ENCODE measurements around the gene CIT.
"Not testable (repeated sequence)": the region's sequence is repeated elsewhere in the genome, so short reads cannot be mapped to it uniquely, and the experiment has no call there.

The CIT gene

DNA sequence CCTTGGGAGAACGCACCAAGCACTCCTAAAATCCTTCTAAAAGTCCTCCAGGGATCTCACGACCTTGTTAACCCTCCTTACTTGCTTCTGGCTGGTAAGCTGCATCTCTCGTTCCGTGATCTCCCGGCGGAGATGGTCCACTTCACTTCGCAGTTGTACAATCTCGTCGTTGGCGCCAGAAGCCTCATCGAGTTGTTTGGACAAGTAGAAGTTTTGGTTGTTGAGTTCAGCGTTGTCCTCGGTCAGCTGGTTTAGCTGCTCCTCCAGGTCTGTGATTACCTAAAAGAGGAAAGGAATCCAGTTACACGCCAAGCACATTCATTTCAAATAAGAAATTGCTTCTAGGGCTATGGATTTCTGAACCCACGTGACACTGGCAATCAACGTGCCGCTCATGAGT is 142.0 kb downstream of the CIT start:
- no peak for DNase-seq

DNA sequence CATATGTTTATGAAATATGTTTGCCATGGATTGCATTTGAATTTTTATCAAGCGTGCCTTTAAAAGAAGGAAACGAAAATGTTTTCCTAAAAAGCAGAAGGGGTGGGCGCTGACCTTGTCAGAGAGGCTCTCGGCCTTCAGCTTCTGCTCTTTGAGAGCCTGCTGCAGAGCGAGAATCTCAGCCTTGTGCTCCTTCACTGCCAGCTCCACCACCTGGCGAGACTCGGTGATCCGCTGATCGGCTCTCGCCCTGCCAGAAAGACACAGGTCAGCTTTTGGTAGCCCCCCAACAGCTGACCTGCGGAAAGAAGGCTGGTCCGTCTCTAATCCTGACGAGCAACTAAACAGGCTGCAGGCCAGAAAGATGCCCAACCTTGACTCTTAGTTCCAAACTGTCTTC is 146.7 kb downstream of the CIT start:
- DNase-seq: no peak

DNA sequence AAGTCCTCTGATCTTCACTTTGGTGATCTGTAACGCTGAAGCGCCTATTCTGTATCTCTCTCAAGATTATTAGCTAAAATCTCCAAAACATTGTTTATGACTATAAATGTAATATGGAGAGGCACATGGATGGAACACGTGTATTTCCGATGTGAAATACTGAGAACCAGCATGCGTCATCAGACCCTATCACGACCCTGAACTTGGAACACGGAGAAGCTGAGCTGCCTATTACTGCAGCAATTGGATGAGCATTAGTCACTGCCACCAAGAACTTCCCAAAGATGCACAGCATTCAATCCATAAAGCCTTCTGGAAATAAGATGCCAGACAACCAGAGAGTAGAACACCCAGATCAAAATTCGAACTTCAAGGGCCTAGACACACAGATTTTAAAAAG is 147.2 kb downstream of the CIT start:
- no peak for DNase-seq

DNA sequence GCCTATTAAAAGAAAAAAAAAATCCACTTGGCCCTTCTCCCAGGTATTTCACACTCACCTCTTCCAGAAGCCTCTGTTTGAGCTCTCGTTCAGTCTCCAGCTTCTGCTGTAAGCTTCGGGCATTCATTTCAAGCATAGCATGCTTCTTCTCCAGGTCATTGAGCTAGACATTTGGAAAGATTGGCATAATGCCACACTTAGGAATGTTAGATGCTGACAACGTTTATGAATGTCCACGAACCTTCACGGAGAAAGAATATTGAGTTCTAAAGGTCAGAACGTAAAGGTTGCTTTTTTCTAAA is 148.7 kb downstream of the CIT start:
- no peak for DNase-seq

DNA sequence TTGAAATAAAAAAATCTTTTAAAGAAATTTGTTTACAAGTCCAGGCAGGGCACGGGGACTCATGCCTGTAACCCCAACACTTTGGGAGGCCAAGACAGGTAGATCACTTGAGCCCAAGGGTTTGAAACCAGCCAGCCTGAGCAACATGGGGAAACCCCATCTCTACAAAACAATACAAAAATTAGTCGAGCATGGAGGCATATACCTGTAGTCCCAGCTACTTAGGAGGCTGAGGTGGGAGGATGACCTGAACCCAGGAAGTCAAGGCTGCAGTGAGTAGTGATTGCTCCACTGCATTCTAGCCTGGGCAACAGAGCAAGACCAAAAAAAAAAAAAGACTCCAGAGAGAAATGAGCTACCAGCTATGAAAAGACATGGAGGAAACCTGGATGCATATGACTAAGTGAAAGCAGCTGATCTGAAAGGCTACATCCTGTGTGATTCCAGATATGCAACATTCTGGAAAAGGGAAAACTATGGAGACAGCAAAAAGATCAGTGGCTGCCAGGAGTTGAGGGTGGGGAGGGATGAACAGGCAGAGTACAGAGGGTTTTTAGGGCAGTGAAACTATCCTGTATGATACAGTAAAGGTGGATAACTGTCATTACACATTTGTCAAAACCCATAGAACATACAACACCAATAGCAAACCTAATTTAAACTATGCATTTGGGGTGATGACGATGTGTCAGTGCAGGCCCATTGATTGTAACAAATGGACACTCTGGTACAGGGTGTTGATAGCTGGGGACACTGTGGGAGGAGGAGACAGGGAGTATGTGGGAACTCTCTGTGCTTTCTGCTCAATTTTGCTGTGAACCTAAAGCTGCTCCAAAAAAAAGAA is 149.3 kb downstream of the CIT start:
- no peak for DNase-seq

DNA sequence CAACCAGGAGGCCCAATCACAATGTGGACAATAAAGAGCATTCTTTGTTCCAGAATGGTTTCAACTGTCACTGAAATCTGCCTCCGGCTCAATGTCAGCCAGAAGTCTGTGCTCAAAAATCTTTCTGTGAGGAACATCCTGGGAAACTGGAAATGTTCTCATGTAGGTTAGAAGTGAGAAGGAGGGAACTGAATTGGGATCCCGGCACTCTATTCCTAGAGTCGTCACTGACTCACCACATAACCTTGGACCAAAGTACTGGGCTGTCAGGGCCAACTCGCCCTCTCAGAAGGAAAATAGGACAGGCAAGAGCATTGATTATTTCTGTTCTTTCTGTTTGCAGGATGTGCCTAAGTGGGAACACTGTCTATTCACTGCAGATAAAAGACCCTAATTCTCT is 151.6 kb downstream of the CIT start:
- no peak for DNase-seq

DNA sequence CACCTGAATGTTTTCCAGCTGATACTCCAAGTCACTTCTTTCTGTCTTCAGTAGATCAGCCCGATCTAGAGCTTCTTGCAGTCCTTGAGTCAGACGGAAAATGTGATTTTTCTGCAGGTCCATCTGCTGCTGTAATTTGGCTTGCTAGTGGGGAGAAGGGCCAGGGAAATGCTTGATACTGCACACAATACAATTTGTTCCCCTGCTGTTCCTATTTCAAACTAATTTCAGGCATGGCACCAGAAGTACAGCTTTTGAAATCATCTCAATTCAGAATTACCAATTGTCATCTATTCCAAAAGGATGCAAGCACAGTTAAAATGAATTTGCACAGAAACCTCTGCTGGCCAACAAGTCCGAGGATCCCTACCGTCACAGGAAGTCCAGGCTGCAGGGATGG is 155.8 kb downstream of the CIT start:
- no peak for DNase-seq

DNA sequence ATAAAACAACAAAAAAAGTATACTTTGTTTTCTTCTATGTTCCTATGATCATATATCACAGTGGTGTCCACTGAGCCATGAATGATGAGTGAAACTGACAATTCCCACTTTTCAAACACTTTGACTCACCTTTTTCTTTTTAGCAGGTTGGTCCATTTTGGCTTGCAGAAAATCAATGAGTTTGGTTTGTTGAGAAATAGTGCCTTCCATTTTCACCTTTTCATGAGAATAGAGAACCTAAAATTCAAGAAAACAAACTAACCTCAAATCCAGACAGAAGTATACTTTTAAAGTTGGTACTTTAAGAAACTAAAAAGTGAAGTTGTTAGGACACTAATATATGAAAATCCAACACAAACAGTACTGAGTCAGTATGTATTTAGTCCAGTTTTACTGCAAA is 156.8 kb downstream of the CIT start:
- no peak for DNase-seq

DNA sequence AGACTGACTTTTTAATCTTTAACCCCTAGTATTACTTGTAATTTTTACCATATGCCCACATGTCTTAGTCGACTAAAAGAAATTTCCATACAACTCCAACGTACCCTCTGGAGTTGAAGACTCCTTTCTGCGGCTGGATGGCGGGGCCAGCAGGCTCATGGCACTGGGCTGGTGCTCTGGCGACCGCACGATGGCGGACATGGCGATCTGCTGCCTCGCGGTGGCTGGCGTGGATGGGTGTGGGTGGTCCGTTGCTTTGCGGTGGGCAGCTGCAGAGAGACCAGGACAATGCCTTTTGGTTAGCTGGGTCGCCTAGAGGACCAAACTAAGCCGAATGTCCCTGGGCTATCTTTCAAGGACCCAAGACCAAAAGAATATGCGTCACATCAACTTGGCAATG is 159.0 kb downstream of the CIT start:
- no peak for DNase-seq

DNA sequence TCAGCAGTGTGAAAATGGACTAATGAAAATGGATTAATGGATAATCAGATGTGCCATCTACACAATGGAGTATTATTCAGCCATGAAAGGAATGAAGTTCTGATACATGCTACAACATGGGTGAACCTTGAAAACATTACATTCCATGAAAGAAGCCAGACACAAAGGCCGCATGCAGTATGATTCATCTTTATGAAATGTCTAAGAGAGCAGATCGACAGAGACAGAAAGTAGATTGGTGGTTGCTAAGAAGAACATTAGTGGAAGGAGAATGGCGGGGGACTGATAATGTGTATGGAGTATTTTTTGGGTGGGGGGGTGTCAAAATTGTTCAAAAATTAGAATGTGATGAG is 161.9 kb downstream of the CIT start:
- DNase-seq: no peak

DNA sequence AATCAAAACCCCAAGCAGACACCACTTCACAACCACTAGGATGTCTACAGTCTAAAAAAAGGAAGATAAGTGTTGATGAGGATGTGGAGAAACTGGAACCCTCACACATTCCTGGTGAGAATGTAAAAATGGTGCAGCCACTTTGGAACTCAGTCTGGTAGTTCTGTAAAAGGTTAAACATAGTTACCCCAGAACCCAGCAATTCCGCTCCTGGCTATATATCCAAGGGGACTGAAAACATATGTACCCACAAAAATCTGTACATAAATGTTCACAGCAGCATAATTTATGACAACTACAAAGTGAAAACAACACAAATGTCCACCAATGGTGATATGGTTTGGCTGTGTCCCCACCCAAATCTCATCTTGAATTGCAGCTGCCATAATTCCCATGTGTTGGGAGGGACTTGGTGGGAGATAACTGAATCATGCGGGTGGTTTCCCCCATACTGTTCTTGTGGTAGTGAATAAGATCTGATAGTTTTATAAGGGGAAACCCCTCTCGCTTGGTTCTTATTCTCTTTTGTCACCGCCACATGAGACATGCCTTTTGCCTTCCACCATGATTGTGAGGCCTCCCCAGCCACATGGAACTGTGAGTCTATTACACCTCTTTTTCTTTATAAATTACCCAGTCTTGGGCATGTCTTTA is 162.4 kb downstream of the CIT start:
- no peak for DNase-seq

DNA sequence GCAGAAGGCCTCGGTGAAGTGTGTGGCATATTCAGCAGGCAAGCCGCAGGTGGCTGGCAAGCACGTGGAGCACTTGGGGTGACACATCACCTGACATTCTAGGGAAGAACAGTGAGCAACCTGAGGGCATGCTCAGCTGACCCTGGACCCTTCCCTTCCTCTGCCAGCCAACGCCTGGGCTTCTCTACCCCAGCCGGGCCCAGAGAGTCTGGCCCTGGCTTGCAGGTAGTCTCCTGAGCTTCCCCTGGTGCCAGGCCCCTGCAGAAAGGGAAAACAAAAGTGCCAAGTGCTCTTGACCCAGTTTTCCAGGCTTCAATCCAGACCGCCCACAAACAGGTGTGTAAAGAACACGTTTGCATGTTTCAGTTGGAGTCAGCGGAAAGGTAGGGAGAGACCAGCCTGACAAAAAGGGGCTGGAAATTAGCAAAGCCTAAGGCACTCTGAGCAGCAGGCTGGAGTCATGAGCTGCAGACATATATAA is 163.5 kb downstream of the CIT start:
- no peak for DNase-seq

DNA sequence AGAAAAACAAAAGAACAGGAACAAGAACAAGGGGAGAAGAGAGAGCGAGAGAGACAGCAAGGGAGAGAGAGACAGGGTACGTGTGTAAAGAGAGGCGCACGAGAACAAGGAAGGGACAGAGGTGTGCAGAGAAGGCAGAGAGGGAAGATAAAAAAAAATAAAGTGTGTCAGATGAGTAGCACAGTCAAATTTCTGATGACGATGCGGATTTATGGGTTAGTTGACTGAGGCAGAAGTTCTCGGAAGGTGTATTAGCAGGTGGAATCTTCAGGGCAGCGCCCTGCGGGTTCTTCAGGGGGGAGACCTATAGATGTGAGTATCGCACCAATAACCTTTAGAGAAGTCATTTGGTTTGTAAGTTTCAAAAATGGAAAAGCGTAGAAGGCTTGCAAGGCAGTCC is 164.4 kb downstream of the CIT start:
- no peak for DNase-seq

DNA sequence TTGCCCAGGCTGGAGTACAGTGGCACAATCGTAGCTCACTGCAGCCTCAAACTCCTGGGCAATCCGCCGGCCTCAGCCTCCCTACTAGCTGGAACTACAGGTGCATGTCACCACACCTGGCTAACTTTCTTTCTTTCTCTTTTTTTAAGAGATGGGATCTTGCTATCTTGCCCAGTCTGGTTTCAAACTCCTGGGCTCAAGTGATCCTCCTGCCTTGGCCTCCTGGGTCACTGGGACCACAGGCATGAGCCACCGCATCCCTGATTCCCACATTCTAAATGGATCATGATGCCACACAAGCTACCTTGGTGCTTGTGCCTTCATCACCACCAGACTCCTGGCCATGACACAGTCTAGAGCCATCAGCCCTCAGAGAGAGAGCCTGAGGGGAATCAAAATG is 165.4 kb downstream of the CIT start:
- DNase-seq: no peak

DNA sequence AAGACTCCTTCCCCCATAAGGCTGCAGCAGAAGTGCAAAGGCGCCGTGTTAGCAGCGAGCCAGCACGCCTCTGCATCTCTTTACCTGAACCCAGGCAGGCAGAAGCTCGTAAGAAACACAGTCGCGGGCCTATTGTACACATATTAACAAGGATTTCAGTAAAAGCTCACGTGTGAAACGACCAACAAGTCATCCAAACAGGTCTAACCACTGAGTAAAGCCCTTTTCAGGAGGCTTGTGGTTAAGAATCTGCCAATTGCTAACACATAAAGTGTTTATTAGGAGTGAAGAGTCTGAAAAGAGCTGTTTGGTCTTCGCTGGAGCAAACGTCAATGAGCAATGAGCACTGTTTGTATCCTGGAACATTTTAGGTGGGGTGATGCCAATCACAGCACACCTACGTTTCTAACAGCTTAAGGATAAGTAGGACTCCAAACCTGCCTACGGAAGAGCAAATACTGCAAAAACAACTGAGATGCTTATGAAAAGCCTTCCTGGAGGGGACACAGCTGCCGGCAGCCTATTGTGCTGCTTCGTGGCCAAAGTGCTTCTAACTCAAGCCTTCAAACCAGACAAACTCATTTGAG is 166.1 kb downstream of the CIT start:
- DNase-seq: no peak

DNA sequence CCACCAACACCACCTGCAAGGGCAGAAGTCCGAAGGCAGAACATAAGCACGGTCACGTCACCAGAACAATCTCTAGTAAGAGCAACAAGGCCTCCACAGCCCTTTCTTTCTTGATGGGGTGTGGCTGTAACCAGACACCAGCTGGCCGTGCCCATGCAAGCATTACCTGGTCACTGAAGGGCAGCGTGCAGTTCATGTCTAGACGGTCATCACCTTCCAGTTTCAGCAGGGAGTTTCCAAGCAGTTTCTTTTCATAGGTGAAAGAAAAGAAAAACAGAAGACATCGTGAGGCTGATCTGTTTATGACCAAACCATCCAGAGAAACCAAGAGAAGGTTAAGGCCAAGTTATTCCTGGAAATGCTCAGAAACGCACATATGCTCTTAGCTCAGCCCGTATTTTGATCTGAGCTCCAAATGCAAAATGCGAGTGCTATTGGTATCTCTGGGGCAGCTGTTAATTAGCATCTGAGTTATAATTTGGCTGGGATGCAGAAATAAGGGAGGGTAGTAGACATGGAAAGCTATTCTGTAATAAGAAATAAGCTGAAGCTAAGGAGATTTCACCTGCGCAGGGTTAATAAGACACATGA is 166.7 kb downstream of the CIT start:
- no peak for DNase-seq

DNA sequence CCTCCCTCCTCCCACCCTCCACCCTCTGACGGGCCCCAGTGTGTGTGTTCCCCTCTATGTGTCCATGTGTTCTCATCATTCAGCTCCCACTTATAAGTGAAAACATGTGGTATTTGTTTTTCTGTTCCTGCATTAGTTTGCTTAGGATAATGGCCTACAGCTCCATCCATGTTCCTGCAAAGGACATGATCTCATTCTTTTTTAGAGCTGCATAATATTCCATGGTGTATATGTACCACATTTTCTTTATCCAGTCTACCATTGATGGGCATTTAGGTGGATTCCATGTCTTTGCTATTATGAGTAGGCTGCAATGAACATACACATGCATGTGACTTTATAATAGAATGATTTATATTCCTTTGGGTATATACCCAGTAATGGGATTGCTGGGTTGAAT is 170.7 kb downstream of the CIT start:
- DNase-seq: not testable (repeated sequence)

DNA sequence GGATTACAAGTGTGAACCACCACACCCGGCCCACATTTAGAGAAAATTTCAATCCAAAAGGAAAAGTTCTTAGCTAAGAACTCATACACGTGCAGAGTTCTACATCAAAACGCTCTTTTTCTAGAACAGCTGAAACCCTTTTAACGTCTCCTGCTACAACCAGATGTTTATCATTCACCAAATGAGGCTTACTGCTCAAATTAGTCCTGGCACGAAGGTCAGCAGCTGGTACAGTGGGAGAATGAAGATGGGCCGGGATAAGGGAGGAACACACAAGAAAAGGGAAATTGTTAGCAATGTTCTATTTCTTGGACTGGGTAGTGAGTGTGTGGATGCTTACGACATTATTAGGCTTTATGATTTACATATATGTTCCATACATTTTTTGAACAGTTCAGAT is 171.9 kb downstream of the CIT start:
- no peak for DNase-seq

DNA sequence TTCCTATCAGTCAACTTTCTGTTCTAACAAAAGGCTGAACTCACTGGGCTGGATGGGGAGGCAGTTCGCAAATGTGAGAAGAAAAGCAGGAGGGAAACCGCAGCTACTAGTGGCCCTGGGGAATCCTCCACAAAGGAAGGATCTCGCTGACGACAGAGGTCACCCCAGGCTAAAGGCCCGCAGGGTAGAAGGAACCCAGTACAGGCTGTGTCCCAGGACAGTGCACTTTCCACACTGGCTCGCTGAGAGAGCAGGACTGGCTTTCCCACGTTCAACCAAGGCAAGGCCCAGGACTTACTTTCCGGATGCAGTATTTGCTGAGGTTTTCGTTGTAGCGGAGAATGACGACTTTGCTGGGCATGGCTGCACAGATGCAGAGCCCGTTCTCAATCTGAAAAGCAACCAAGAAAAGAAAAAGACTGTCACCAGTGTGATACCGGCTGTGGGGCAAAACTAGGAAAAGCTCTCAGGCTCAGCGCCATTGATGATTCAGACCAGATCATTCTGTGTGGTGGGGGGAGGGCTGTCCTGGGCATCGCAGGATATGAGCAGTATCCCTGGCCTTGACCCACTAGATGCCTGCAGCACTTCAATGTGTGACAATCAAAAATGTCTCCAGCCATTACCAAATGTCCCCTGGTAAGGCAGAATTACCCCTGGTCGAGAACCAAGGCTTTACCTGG is 172.9 kb downstream of the CIT start:
- DNase-seq: no peak

DNA sequence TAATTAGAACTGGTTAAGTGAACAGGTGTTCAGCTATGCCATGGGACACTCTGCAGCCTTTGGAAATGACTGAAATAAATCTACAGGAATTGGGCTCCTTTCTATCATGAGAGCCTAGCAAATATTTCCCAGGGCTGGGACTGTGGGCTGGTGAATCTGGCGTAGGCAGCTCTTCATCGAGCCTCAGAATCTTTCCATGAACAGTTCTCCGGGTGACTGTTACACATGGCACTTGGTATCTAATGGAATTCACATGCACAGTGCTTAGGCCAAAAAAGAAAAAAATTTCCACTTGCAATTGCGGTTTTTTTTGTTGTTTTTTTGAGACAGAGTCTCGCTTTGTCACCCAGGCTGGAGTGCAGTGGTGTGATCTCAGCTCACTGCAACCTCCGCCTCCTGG is 177.0 kb downstream of the CIT start:
- no peak for DNase-seq

DNA sequence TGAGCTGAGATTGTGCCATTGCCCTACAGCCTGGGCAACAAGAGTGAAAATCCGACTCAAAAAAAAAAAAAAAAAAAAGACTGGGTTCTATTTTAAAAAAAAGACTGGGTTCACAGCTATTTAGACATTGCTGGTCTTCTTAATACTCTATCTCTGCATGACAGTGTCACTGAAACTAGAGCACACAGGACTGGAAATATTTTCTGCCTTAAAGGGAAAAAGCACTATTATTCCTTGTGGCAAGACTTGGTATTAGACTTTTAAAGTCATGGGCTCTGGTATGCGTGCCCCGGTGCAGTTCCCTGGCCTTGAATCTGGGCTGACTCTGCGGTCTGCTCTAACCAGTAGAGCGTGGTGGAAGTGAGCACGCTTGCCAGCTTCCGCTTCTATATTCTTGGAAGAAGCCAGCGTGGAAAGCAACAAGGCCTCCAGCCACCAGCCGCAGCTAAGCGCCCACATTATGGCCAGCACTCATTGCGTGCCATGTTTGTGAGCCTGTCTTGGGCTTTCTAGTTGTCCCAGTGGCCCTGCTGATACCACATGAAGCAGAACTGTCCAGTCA is 177.8 kb downstream of the CIT start:
- no peak for DNase-seq

DNA sequence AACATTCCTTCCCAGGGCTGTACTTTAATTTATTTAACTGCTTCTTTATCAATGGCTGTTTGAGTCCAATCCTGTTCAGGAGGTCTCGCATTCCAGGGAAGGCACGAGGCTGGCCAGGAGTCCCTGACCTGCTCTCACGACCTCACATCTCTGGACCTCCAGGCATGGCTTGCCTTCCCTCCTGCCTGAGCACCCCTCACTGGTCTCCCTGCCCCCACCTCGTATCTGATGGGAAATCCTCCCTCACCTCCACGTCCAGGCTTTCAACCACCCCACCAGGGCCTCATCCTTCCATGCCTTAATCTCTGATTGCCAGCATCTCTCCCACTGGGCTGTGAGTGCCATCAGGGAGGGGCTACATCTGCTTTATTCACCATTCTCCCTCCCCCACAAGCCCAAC is 180.2 kb downstream of the CIT start:
- DNase-seq: no peak

DNA sequence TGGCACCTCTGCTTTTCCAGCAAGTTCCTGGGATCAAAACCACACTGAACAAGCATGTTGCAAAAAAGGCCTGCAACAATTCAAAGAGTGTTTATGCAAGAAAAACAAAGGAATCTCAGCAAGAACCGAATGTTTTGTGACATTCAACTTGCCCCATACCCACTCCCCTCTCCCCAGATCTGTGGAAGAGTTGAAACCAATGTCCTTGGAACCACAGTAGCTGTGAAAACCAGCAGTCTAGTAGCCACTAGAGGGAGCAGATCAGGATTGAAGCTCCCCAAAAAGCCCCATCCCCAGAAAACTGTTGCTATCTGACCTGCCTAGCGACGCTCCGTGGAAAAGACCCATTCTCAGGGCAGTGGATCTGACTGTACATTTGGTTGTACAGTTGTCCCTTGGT is 182.1 kb downstream of the CIT start:
- DNase-seq: no peak

All from suppressor macrophage treated with lipopolysaccharide for 4 hours (primary cell).